Endodermal cell (in vitro differentiated cells): ENCODE results near the gene VCAN. TPM values are rescaled to one million over a fixed set of nuclear protein-coding genes. Genes with fewer than 3 reads are reported as not detected.

Experiments
- DNase-seq: peaks from one replicate; pipeline ENCODE4 v3.0.0-alpha.2; 2017
- H3K27ac ChIP-seq: 2 replicates; pipeline ENCODE4 v1.5.1; 2013; ENCODE audit warnings: mild to moderate bottlenecking, low read depth, low read length, moderate library complexity
- H3K27me3 ChIP-seq: 2 replicates; pipeline ENCODE4 v1.6.1; 2013; ENCODE audit warnings: mild to moderate bottlenecking, low read length, moderate library complexity; ENCODE audit not compliant: insufficient read depth, control insufficient read depth, poor library complexity, severe bottlenecking
- H3K36me3 ChIP-seq: 2 replicates; pipeline ENCODE4 v1.7.0; 2013; ENCODE audit warnings: mild to moderate bottlenecking, low read length, moderate library complexity; ENCODE audit not compliant: control insufficient read depth, insufficient read depth
- H3K4me1 ChIP-seq: one replicate; pipeline ENCODE4 v1.7.0; 2013; ENCODE audit warnings: low read length; ENCODE audit not compliant: control insufficient read depth, insufficient read depth
- H3K4me3 ChIP-seq: 2 replicates; pipeline ENCODE4 v1.5.1; 2013; ENCODE audit warnings: mild to moderate bottlenecking, low read length, moderate library complexity
- H3K9ac ChIP-seq: 2 replicates; pipeline ENCODE4 v1.6.1; 2013; ENCODE audit warnings: mild to moderate bottlenecking, low read length, moderate library complexity; ENCODE audit not compliant: poor library complexity, severe bottlenecking; ENCODE audit errors: extremely low read depth
- H3K9me3 ChIP-seq: 2 replicates; pipeline ENCODE4 v1.6.1; 2013; ENCODE audit warnings: mild to moderate bottlenecking, low read length, moderate library complexity; ENCODE audit not compliant: control insufficient read depth
- H3K27ac Mint-ChIP-seq: 2 replicates; pipeline ENCODE4 v1.8.0; 2020; ENCODE audit warnings: mixed read lengths
- H3K27me3 Mint-ChIP-seq: 2 replicates; pipeline ENCODE4 v1.8.0; 2021; ENCODE audit warnings: mild to moderate bottlenecking, mixed read lengths; ENCODE audit not compliant: insufficient read depth
- H3K36me3 Mint-ChIP-seq: 2 replicates; pipeline ENCODE4 v1.8.0; 2020; ENCODE audit warnings: low read depth, mixed read lengths
- H3K4me1 Mint-ChIP-seq: 2 replicates; pipeline ENCODE4 v1.8.0; 2020; ENCODE audit warnings: mixed read lengths
- H3K4me3 Mint-ChIP-seq: 2 replicates; pipeline ENCODE4 v1.8.0; 2020; ENCODE audit warnings: mild to moderate bottlenecking, moderate library complexity, mixed read lengths
- H3K9me3 Mint-ChIP-seq: 2 replicates; pipeline ENCODE4 v1.8.0; 2020; ENCODE audit warnings: mild to moderate bottlenecking, mixed read lengths
- WGBS, 2 experiments: methylation state at CpG; one replicate each; pipeline versions ENCODE4 v1.1.5 to v1.1.7; 2013; ENCODE audit warnings: missing lambda C conversion rate in 2 of 2, mixed read lengths in 1 of 2; ENCODE audit not compliant: insufficient coverage in 1 of 2, insufficient read length in 1 of 2; 5-methylcytosine and 5-hydroxymethylcytosine counted together
- total RNA-seq, 2 donors: library from RNA; stranded (reverse); fragmentation: NEBNext Ultra II Directional in 1 of 2; extraction: Animal tissue kit (Norgen Biotek cat#: 25700) in 1 of 2; gene quantifications; 2 replicates in 1 of 2; 3 replicates in 1 of 2; pipeline ENCODE4 v1.2.1, GENCODE V29; 2021
- TF ChIP-seq, protein P1 (sequence below): fragments of 200-600 bp; sonication (generic); conservative IDR thresholded peaks from 2 replicates; pipeline ENCODE4 v1.5.0; 2021; ENCODE audit warnings: antibody characterized with exemption, mild to moderate bottlenecking

Gene VCAN
- total RNA-seq, 2 donors from 2014 or later = 363 to 397 TPM

DNA sequence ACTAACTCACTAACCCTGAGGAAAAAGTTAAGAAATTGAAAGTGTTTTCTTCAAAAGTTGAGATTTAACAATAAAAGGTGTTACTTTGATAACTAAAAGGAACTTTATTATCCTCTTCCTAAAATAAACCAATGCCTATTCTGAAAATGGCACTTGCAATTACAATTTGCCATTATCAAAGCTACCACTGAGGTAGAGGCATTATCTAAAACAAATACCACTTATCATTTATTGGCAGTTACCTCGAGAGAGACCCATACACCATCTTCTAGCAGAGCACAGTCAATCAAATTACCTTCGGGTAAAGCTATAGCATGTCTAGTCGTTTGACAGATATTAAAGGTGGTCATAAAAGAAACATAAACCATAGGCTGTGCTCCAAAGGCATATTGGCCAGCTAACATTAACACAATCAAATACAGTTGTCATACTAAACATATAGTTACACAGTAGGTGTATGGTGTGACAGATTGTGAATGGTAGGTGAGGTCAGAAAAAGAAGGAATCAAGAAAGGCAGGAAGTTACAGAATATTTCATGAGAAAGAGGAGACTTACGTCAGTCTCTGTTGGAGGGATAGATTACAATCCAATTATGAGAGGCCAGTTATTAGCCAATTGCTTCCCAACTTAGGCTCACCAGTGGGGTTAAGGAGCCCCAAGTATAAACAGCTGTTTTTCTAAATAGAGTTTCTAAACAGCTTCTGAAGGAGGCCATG, 56.3 kb downstream of the VCAN start:
- H3K4me1 Mint-ChIP-seq = peaks cover 6% of the 10 kb centered on the region

GRCh38 chr5:83528439-83528769, 56.9 kb downstream of the VCAN start:
- Mint-ChIP-seq H3K27ac (no peak overlapping the region), H3K36me3 (peaks cover 22% of the 10 kb centered on the region), H3K9me3 (no peaks in the 10 kb centered on the region), H3K4me3 (no peak overlapping the region), H3K4me1 (peaks cover 6% of the 10 kb centered on the region), H3K27me3 (no peaks in the 10 kb centered on the region)
- Histone ChIP-seq H3K27ac (no peak overlapping the region), H3K4me1 (no peaks in the 10 kb centered on the region), H3K9ac (no peak overlapping the region), H3K36me3 (peaks cover 8% of the 10 kb centered on the region), H3K4me3 (no peak overlapping the region), H3K27me3 (no peaks in the 10 kb centered on the region), H3K9me3 (no peaks in the 10 kb centered on the region)
- TF ChIP-seq, protein P1, sequence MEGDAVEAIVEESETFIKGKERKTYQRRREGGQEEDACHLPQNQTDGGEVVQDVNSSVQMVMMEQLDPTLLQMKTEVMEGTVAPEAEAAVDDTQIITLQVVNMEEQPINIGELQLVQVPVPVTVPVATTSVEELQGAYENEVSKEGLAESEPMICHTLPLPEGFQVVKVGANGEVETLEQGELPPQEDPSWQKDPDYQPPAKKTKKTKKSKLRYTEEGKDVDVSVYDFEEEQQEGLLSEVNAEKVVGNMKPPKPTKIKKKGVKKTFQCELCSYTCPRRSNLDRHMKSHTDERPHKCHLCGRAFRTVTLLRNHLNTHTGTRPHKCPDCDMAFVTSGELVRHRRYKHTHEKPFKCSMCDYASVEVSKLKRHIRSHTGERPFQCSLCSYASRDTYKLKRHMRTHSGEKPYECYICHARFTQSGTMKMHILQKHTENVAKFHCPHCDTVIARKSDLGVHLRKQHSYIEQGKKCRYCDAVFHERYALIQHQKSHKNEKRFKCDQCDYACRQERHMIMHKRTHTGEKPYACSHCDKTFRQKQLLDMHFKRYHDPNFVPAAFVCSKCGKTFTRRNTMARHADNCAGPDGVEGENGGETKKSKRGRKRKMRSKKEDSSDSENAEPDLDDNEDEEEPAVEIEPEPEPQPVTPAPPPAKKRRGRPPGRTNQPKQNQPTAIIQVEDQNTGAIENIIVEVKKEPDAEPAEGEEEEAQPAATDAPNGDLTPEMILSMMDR = no peak
- DNase-seq = no peak
- 89 to 95% methylated on average over 2 of the region's 2 CpGs for WGBS, 2 experiments

More for the DNA sequence above, 56.3 kb downstream of the VCAN start:
- no peak overlapping the region for H3K4me3 ChIP-seq
- H3K27me3 Mint-ChIP-seq = no peaks in the 10 kb centered on the region
- 93 to 95% methylated on average over 2 to 4 of the region's 4 CpGs for WGBS, 2 experiments
- H3K36me3 ChIP-seq = peaks cover 13% of the 10 kb centered on the region
- no peaks in the 10 kb centered on the region for H3K9me3 Mint-ChIP-seq
- TF ChIP-seq, protein P1 = no peak
- no peak overlapping the region for H3K9ac ChIP-seq
- no peak overlapping the region for H3K4me3 Mint-ChIP-seq
- H3K27ac ChIP-seq = no peak overlapping the region
- no peak overlapping the region for H3K27ac Mint-ChIP-seq
- H3K4me1 ChIP-seq = no peaks in the 10 kb centered on the region
- no peaks in the 10 kb centered on the region for H3K9me3 ChIP-seq
- no peak for DNase-seq
- no peaks in the 10 kb centered on the region for H3K27me3 ChIP-seq
- peaks cover 22% of the 10 kb centered on the region for H3K36me3 Mint-ChIP-seq

DNA sequence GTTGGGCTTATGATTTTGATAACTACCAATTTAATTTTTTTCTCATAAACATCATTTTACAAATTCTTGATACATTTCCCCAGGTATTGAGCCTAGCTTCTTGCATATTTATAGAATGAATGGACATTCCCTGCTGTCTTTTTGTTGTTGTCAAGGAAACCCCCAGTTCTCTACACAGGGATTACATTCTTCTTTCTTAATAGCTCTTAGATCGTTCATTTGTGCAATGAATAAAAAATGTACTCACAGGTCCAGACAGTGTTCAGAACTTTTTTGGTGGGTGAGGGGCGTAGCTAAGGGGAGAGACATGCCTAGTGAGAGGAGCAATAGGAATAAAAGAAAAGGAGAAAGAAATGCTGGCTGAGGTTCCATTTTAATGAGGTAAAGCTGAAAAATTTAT, 58.6 kb downstream of the VCAN start:
- Mint-ChIP-seq H3K27ac (no peak overlapping the region), H3K4me1 (peaks cover 6% of the 10 kb centered on the region), H3K27me3 (no peaks in the 10 kb centered on the region), H3K36me3 (peaks cover 14% of the 10 kb centered on the region), H3K4me3 (no peak overlapping the region), H3K9me3 (no peaks in the 10 kb centered on the region)
- H3K9ac ChIP-seq = no peak overlapping the region
- whole genome bisulfite sequencing, 2 experiments = 79 to 92% methylated on average over 1 to 2 of the region's 2 CpGs
- peaks cover 4% of the 10 kb centered on the region for H3K36me3 ChIP-seq
- no peaks in the 10 kb centered on the region for H3K4me1 ChIP-seq
- no peak for DNase-seq
- TF ChIP-seq, protein P1 = no peak
- no peak overlapping the region for H3K27ac ChIP-seq
- no peak overlapping the region for H3K4me3 ChIP-seq
- no peaks in the 10 kb centered on the region for H3K9me3 ChIP-seq
- no peaks in the 10 kb centered on the region for H3K27me3 ChIP-seq
